Skin epidermis (tissue), 12 donors: Measurements from ENCODE around the gene CDC42BPA.
"Not testable (repeated sequence)": the region's sequence is repeated elsewhere in the genome, so short reads cannot be mapped to it uniquely, and the experiment has no call there.

Experiments used
- H3K27ac ChIP-seq, 21 experiments: fragments of 200-600 bp; sonication (generic) in 11 of 21; one replicate each; pipeline ENCODE4 v1.5.0; 2020; ENCODE audit warnings: mild to moderate bottlenecking in 3 of 21, inconsistent platforms in 2 of 21, moderate library complexity in 2 of 21
- H3K4me3 ChIP-seq, 7 experiments: fragments of 200-600 bp; sonication (generic) in 2 of 7; one replicate each; pipeline ENCODE4 v1.5.0; 2020; ENCODE audit warnings: inconsistent platforms in 2 of 7, mild to moderate bottlenecking in 2 of 7, moderate library complexity in 1 of 7

Gene CDC42BPA

GRCh38 chr1:227342075-227342829, 24.0 kb upstream of the CDC42BPA start:
- H3K4me3 ChIP-seq, result no peak overlapping the region
- no peak overlapping the region for H3K27ac ChIP-seq

GRCh38 chr1:227336136-227336535, 17.8 kb upstream of the CDC42BPA start:
- not testable (repeated sequence) for H3K27ac ChIP-seq, H3K4me3 ChIP-seq

- Histone ChIP-seq H3K27ac (no peak overlapping the region), H3K4me3 (no peak overlapping the region)
These were observed 17.1 kb upstream of the CDC42BPA start for GRCh38 chr1:227335242-227336020.

GRCh38 chr1:227333423-227333822, 15.1 kb upstream of the CDC42BPA start:
- Histone ChIP-seq H3K4me3 (no peak overlapping the region), H3K27ac (no peak overlapping the region)

- Histone ChIP-seq H3K27ac (no peak overlapping the region), H3K4me3 (no peak overlapping the region)
These were observed 12.2 kb upstream of the CDC42BPA start for GRCh38 chr1:227330279-227331076.

DNA sequence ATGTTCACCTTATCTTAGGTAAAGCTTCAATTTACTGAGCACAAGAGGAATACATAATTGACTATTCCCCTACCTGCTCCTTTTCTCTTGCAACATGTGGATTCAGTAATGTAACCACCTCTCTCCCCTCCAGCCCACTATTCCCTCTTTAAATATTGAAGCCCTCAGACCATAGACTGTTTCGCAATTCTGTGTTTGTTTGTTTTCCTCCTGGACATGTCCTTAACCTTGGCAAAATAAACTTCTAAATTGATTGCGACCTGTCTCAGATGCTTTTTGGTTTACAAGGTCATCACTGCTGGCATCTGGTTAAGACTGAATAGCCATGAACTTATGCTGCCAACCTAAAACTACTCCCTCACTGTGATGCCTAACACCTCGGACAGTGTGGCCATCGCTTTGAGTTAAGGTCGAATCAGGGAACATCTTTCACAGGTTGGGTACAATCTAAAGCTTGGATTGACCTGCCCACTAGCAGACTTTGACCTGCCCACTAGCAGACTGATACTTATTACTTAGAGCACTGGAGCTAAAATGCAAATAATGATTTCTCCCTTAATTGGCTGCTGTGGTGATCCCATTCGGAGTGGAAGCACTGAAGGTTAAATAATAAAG, 10.2 kb upstream of the CDC42BPA start:
- H3K4me3 ChIP-seq, result no peak overlapping the region
- H3K27ac ChIP-seq, result no peak overlapping the region

- Histone ChIP-seq H3K4me3 (no peak overlapping the region), H3K27ac (no peak overlapping the region)
These were observed 6.9 kb upstream of the CDC42BPA start for GRCh38 chr1:227325156-227325555.

DNA sequence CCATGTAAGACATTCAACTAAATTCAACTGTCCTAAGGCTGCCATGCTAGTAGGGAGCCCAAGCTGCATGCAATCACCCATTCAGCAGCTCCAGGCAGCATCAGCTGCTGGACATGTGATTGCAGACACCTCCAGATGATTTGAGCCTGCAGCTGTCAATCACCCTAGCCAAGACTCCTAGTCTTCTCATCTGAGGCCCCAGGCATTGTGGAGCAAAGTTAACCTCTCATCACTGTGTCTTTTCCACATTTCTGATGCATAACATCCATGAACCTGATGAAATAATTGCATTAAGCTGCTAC, 5.6 kb upstream of the CDC42BPA start:
- H3K4me3 ChIP-seq, result no peak overlapping the region
- H3K27ac ChIP-seq, result no peak overlapping the region

GRCh38 chr1:227323171-227323966, 5.1 kb upstream of the CDC42BPA start:
- no peak overlapping the region for H3K27ac ChIP-seq
- no peak overlapping the region for H3K4me3 ChIP-seq

DNA sequence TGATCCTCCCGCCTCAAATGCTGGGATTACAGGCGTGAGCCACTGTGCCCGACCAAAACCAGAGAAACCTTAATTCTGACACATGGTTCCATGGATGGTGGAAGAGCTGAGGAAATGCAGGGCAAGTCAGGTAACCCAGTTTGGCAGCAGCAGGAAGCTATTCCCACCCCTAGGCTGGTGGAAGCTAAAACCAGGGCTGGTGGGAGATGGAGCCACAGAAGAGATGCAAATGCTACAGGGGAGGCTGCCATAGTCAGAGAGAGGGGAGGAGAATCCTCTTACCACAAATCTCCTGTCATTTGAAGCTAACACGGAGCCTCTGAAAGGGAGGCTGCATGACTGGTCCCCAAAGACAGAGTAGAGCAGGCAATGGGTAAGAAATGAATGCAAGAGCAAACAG, 4.1 kb upstream of the CDC42BPA start:
- Histone ChIP-seq H3K27ac (no peak overlapping the region), H3K4me3 (no peak overlapping the region)

- Histone ChIP-seq H3K4me3 (no peak overlapping the region), H3K27ac (no peak overlapping the region)
These were observed 2.7 kb upstream of the CDC42BPA start for GRCh38 chr1:227321035-227321434.

DNA sequence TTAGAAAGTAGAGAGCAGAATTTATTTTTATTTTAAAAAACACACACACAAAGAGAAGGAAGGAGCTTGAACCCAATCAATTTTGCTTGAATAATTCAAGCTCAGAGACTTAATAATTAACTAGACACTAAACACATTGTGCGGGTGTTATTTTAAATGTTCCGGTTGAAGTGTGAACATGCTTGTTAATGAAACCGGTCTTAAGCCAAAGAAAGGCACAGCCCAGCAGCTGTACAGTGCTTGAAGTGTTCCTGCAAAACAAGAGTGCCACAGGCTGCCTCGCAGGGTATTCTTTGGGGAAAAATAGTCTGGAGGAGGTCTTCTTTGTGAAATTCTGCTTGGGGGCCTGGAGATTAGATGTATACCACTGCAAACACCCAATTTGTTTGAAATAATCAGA, 2.2 kb upstream of the CDC42BPA start:
- Histone ChIP-seq H3K4me3 (no peak overlapping the region), H3K27ac (no peak overlapping the region)

GRCh38 chr1:227318853-227319607, 738 bp upstream of the CDC42BPA start:
- peak overlapping the region; percentile 69 to 96 (median 90) for H3K27ac ChIP-seq
- H3K4me3 ChIP-seq, result peak overlapping the region; percentile 57 to 91 (median 74)

- Histone ChIP-seq H3K27ac (peak overlapping the region; percentile 70 to 96 (median 90)), H3K4me3 (peak overlapping the region; percentile 57 to 91 (median 74))
These were observed 723 bp downstream of the CDC42BPA start for GRCh38 chr1:227317523-227318015.

- Histone ChIP-seq H3K27ac (peak overlapping the region in 4 of 21 experiments; percentile 86 to 96 (median 90)), H3K4me3 (peak overlapping the region; percentile 57 to 91 (median 74))
These were observed 1.3 kb downstream of the CDC42BPA start for GRCh38 chr1:227317011-227317451.

- Histone ChIP-seq H3K27ac (peak overlapping the region in 2 of 21 experiments; percentile 3 to 13), H3K4me3 (peak overlapping the region; percentile 57 to 91 (median 74))
These were observed 1.8 kb downstream of the CDC42BPA start for GRCh38 chr1:227316456-227316855.

DNA sequence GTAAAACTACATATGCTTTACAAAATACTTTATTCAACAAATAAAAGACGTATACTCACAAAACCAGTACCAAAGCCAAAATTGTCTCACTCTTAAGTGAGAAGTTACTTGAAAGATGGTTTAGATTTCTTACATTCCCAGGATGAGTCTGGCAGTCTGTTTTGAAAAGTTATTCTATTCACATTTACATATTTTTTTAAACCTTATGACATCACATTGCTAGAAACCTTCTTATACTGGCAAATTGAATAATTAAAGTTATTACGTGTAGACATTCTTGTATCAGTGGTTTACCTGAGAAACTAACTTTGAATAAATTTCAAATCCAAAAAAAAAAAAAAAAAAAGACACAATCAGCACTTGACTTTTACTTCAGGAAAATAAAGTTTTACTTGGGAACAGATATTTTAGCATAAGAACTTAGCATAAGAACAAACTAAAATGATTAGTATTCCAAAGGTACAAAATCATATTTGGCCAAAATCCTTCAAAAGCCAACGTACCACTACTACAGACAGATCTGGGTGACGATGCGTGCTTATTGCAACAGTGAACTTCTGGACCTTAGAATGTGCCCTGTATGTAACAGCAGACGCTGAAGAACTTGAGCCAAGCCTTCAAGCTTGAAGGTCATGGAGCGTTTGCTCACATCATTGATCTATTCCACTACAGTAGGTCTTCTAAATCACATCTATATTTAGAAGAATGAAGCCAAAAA, 2.5 kb downstream of the CDC42BPA start:
- peak overlapping the region in 2 of 21 experiments; percentile 11 to 13 for H3K27ac ChIP-seq
- peak overlapping the region in 6 of 7 experiments; percentile 57 to 91 (median 67) for H3K4me3 ChIP-seq
